CD4-positive, alpha-beta T cell (primary cell): ENCODE data around the gene UNC13C. TPM values are rescaled to one million over a fixed set of nuclear protein-coding genes. Genes with fewer than 3 reads are reported as not detected.

Source experiments
- ATAC-seq: fragments of 200-7000 bp; cut with Tn5 transposase; one replicate; pipeline ENCODE4 v1.10.0; 2022; ENCODE audit warnings: mild to moderate bottlenecking; ENCODE audit not compliant: poor library complexity
- CTCF ChIA-PET: fragments of 350-600 bp; sonication (Branson Sonifier 250); formaldehyde crosslinking; loops from one replicate; lab custom pipeline; 2021; ENCODE audit warnings: antibody characterized with exemption, inconsistent platforms; lab: Charles Lee
- POLR2A ChIA-PET: fragments of 350-600 bp; sonication (Branson Sonifier 250); formaldehyde crosslinking; loops from one replicate; lab custom pipeline; 2021; ENCODE audit warnings: antibody characterized with exemption, inconsistent platforms; lab: Charles Lee
- DNase-seq, 14 experiments: peaks; one replicate each; pipeline ENCODE4 v3.0.0-alpha.2; 2013 to 2020; ENCODE audit warnings: mixed read lengths in 2 of 14
- H3K27ac ChIP-seq, 2 donors: one replicate each; pipeline versions ENCODE4 v1.5.1 to v1.7.0; 2013; ENCODE audit warnings: low read length in 2 of 2, low read depth in 1 of 2, mild to moderate bottlenecking in 1 of 2
- H3K27me3 ChIP-seq, 2 experiments: 1 replicate in 1 of 2; 2 replicates in 1 of 2; pipeline versions ENCODE4 v1.6.1 to v1.7.0; 2013; ENCODE audit warnings: low read length in 2 of 2, control low read depth in 1 of 2, mild to moderate bottlenecking in 1 of 2, moderate library complexity in 1 of 2; ENCODE audit not compliant: insufficient read depth in 2 of 2, control insufficient read depth in 1 of 2
- H3K36me3 ChIP-seq: one replicate; pipeline ENCODE4 v1.6.1; 2013; ENCODE audit warnings: low read length, control low read depth; ENCODE audit not compliant: insufficient read depth
- H3K4me1 ChIP-seq: one replicate; pipeline ENCODE4 v1.6.1; 2013; ENCODE audit warnings: low read length, control low read depth; ENCODE audit not compliant: insufficient read depth
- H3K4me3 ChIP-seq: one replicate; pipeline ENCODE4 v1.5.1; 2013; ENCODE audit warnings: mild to moderate bottlenecking, low read length, moderate library complexity
- H3K9me3 ChIP-seq, 2 experiments: 1 replicate in 1 of 2; 2 replicates in 1 of 2; pipeline versions ENCODE4 v1.6.1 to v1.7.0; 2013; ENCODE audit warnings: low read length in 2 of 2, mild to moderate bottlenecking in 2 of 2, control low read depth in 1 of 2, moderate library complexity in 1 of 2; ENCODE audit not compliant: control insufficient read depth in 1 of 2, insufficient read depth in 1 of 2
- H3K27ac Mint-ChIP-seq: one replicate; pipeline ENCODE4 v1.8.0; 2020; ENCODE audit warnings: mixed read lengths
- H3K27me3 Mint-ChIP-seq: one replicate; pipeline ENCODE4 v1.8.0; 2021; ENCODE audit warnings: mixed read lengths
- H3K36me3 Mint-ChIP-seq: one replicate; pipeline ENCODE4 v1.8.0; 2021; ENCODE audit warnings: low read depth, mixed read lengths
- H3K4me1 Mint-ChIP-seq: one replicate; pipeline ENCODE4 v1.8.0; 2021; ENCODE audit warnings: low read depth, mixed read lengths
- H3K4me3 Mint-ChIP-seq: one replicate; pipeline ENCODE4 v1.8.0; 2020; ENCODE audit warnings: mild to moderate bottlenecking, mixed read lengths
- H3K9me3 Mint-ChIP-seq: one replicate; pipeline ENCODE4 v1.8.0; 2020; ENCODE audit warnings: mixed read lengths
- intact Hi-C, 2 experiments: fragments of 100-400 bp; cut with DNase I in 1 of 2; cut with micrococcal nuclease in 1 of 2; formaldehyde crosslinking; loops; one replicate each; pipeline versions ENCODE4 v1.15.1 to v1.9.0; 2023 to 2025; cut with DNase I, micrococcal nuclease
- total RNA-seq, 174 experiments: library from RNA in 2 of 174; stranded (reverse) in 2 of 174; gene quantifications; one replicate each; pipeline ENCODE4 v1.2.3 and lab custom pipeline; 2021 to 2026
- TF ChIP-seq, protein P1 (sequence below): fragments of 200-600 bp; IDR thresholded peaks from one replicate; pipeline ENCODE4 v1.8.0; 2022; ENCODE audit warnings: antibody characterized with exemption, mild to moderate bottlenecking

Gene UNC13C
- total RNA-seq, 2 experiments from 2014 or later, result not detected

DNA sequence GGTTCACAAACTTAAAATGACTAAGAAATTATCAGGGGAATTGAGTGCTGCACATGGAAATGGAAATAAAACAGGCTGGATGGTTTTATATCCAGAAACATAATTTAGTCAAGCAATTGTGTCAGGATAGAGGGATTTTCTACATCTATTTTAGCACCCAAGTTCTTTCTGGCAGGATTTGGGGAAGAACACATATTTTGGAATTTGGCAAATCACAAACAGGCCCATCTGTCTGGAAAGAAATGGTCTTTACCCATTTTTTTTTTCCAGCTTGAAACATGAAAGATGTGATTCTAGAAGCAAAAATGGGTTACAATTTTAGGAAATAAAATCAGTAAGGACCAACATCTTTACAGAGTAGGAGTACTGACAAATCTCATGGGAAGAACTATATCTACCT is 14.4 kb upstream of the UNC13C start:
- H3K27me3 Mint-ChIP-seq, result peaks cover under 1% of the 10 kb centered on the region
- H3K9me3 ChIP-seq, result no peaks in the 10 kb centered on the region
- ChIA-PET POLR2A (no interaction called here), CTCF (no interaction called here)
- no peaks in the 10 kb centered on the region for H3K4me1 Mint-ChIP-seq
- H3K9me3 Mint-ChIP-seq, result no peaks in the 10 kb centered on the region
- no peaks in the 10 kb centered on the region for H3K36me3 Mint-ChIP-seq
- intact Hi-C loops, result loop anchor here (5.0 to 10.0 kb wide), 2 partner anchors 1328 to 1471 kb away; no protein-coding TSS in a partner anchor
- ATAC-seq (no peak), DNase-seq (no peak)
- H3K4me3 Mint-ChIP-seq, result no peak overlapping the region
- no peak overlapping the region for H3K27ac ChIP-seq
- no peak overlapping the region for H3K27ac Mint-ChIP-seq
- no peak overlapping the region for H3K4me3 ChIP-seq
- no peaks in the 10 kb centered on the region for H3K36me3 ChIP-seq
- H3K4me1 ChIP-seq, result no peaks in the 10 kb centered on the region
- no peaks in the 10 kb centered on the region for H3K27me3 ChIP-seq
- TF ChIP-seq, protein P1, sequence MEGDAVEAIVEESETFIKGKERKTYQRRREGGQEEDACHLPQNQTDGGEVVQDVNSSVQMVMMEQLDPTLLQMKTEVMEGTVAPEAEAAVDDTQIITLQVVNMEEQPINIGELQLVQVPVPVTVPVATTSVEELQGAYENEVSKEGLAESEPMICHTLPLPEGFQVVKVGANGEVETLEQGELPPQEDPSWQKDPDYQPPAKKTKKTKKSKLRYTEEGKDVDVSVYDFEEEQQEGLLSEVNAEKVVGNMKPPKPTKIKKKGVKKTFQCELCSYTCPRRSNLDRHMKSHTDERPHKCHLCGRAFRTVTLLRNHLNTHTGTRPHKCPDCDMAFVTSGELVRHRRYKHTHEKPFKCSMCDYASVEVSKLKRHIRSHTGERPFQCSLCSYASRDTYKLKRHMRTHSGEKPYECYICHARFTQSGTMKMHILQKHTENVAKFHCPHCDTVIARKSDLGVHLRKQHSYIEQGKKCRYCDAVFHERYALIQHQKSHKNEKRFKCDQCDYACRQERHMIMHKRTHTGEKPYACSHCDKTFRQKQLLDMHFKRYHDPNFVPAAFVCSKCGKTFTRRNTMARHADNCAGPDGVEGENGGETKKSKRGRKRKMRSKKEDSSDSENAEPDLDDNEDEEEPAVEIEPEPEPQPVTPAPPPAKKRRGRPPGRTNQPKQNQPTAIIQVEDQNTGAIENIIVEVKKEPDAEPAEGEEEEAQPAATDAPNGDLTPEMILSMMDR, result no peak

DNA sequence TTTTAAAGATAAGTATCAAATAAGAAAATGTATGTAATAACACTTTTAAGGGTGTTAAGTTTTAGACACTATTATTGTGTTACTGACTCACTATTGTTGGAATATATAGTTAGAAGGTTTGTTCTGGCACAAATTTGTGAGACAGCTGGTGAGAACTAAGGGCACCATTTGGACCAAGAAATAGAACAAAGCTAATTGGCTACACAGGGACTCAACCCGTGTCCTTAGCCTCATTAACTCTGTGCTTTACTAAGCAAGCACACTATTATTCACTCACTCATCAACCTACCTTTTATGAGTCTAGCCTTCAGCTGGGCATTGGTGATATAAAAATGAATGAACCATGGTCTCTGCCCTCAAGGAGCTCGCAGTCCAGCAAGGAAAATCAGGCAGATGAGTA is 4.1 kb upstream of the UNC13C start:
- no peak overlapping the region for H3K4me3 Mint-ChIP-seq
- intact Hi-C loops, result no loop called here
- no peak for ATAC-seq
- Histone ChIP-seq H3K9me3 (peaks cover 0 to 5% of the 10 kb centered on the region in 2 experiments), H3K27me3 (peaks cover 6 to 10% of the 10 kb centered on the region in 2 experiments), H3K27ac (no peak overlapping the region), H3K4me3 (no peak overlapping the region), H3K4me1 (no peaks in the 10 kb centered on the region), H3K36me3 (no peaks in the 10 kb centered on the region)
- DNase-seq, result no peak
- TF ChIP-seq, protein P1, result no peak
- ChIA-PET POLR2A (no interaction called here), CTCF (no interaction called here)
- H3K9me3 Mint-ChIP-seq, result no peaks in the 10 kb centered on the region
- H3K27ac Mint-ChIP-seq, result no peak overlapping the region
- H3K4me1 Mint-ChIP-seq, result no peaks in the 10 kb centered on the region
- peaks cover 34% of the 10 kb centered on the region for H3K27me3 Mint-ChIP-seq
- no peaks in the 10 kb centered on the region for H3K36me3 Mint-ChIP-seq

DNA sequence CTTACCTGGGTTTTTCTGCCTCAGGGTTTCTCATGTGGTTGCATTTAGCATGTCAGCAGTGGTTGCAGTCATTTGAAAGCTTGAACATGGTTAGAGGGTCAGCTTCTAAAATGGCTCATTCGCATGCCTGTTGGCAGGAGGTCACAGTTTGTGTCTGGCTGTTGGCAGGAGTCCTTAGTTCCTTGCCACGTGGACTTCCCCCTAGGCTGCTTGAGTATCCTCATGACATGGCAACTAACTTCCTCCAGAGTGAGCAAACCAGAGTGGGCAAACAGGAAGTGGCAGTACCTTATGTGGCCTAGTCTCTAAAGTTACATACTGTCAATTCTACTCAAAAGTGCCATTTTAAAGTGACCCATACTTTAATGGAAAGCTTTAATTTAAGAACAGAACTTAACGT is 3.4 kb upstream of the UNC13C start:
- H3K27me3 Mint-ChIP-seq, result peaks cover 38% of the 10 kb centered on the region
- TF ChIP-seq, protein P1, result no peak
- no peaks in the 10 kb centered on the region for H3K36me3 Mint-ChIP-seq
- H3K27ac ChIP-seq, result no peak overlapping the region
- CTCF ChIA-PET, result no interaction called here
- no peak for ATAC-seq
- H3K27me3 ChIP-seq, result peaks cover 6 to 14% of the 10 kb centered on the region in 2 experiments
- DNase-seq, result no peak
- H3K4me3 ChIP-seq, result no peak overlapping the region
- H3K27ac Mint-ChIP-seq, result no peak overlapping the region
- POLR2A ChIA-PET, result no interaction called here
- H3K9me3 ChIP-seq, result peaks cover 0 to 5% of the 10 kb centered on the region in 2 experiments
- no peak overlapping the region for H3K4me3 Mint-ChIP-seq
- no peaks in the 10 kb centered on the region for H3K9me3 Mint-ChIP-seq
- no peaks in the 10 kb centered on the region for H3K36me3 ChIP-seq
- no peaks in the 10 kb centered on the region for H3K4me1 Mint-ChIP-seq
- H3K4me1 ChIP-seq, result no peaks in the 10 kb centered on the region
- intact Hi-C loops, result no loop called here
